HepG2 (cell line): ENCODE data around the gene PARD3. TPM values are rescaled to one million over a fixed set of nuclear protein-coding genes. Genes with fewer than 3 reads are reported as not detected.

ENCODE experiments used
- ATF7 ChIP-seq, 2 experiments: fragments of 450-650 bp in 1 of 2; sonication (generic) in 1 of 2; formaldehyde crosslinking in 1 of 2; IDR thresholded peaks; 2 replicates each; pipeline versions ENCODE4 v1.4.0 to v1.6.1; 2016 to 2020; ENCODE audit warnings: antibody characterized with exemption in 1 of 2, mild to moderate bottlenecking in 1 of 2, missing genetic modification reagents in 1 of 2
- ATRX ChIP-seq: sonication (generic); formaldehyde crosslinking; IDR thresholded peaks from 2 replicates; pipeline ENCODE4 v1.4.0; 2020; ENCODE audit warnings: missing genetic modification reagents, borderline replicate concordance
- CCDC6 ChIP-seq: sonication (generic); formaldehyde crosslinking; IDR thresholded peaks from 2 replicates; pipeline ENCODE4 v1.8.1; 2022; ENCODE audit warnings: mild to moderate bottlenecking, missing genetic modification reagents, moderate library complexity
- ISL2 ChIP-seq: sonication (generic); formaldehyde crosslinking; IDR thresholded peaks from 2 replicates; pipeline ENCODE4 v1.5.0; 2020; ENCODE audit warnings: missing genetic modification reagents
- NCOA5 ChIP-seq: sonication (generic); formaldehyde crosslinking; IDR thresholded peaks from 2 replicates; pipeline ENCODE4 v1.4.0; 2020; ENCODE audit warnings: missing genetic modification reagents
- NONO ChIP-seq, 2 experiments: fragments of 450-650 bp in 1 of 2; sonication (generic) in 1 of 2; formaldehyde crosslinking in 1 of 2; IDR thresholded peaks in 1 of 2; conservative IDR thresholded peaks in 1 of 2; 2 replicates each; pipeline versions ENCODE4 v1.6.1 to v1.8.0; 2017 to 2022; ENCODE audit warnings: mild to moderate bottlenecking in 1 of 2, missing genetic modification reagents in 1 of 2, moderate library complexity in 1 of 2
- RBFOX2 ChIP-seq: fragments of 200-400 bp; formaldehyde crosslinking; IDR thresholded peaks from 2 replicates; pipeline ENCODE4 v1.6.1; 2017; ENCODE audit warnings: low read depth, mild to moderate bottlenecking, low read length
- RNF219 ChIP-seq: sonication (generic); formaldehyde crosslinking; IDR thresholded peaks from 2 replicates; pipeline ENCODE4 v1.5.0; 2020; ENCODE audit warnings: mild to moderate bottlenecking, missing genetic modification reagents
- SMARCE1 ChIP-seq: fragments of 450-650 bp; IDR thresholded peaks from 2 replicates; pipeline ENCODE4 v1.6.1; 2017; ENCODE audit warnings: borderline replicate concordance
- SRY ChIP-seq: sonication (generic); formaldehyde crosslinking; IDR thresholded peaks from 2 replicates; pipeline ENCODE4 v1.8.0; 2022; ENCODE audit warnings: mild to moderate bottlenecking, missing genetic modification reagents
- TARDBP ChIP-seq: sonication (generic); formaldehyde crosslinking; IDR thresholded peaks from 2 replicates; pipeline ENCODE4 v1.8.0; 2022; ENCODE audit warnings: mild to moderate bottlenecking, missing genetic modification reagents
- TFDP1 ChIP-seq: IDR thresholded peaks from 2 replicates; pipeline ENCODE4 v1.6.1; 2016; ENCODE audit warnings: missing compliant biosample characterization, missing genetic modification reagents, borderline replicate concordance
- TRIM22 ChIP-seq: fragments of 450-650 bp; IDR thresholded peaks from 2 replicates; pipeline ENCODE4 v1.6.1; 2017
- ZFY ChIP-seq: sonication (generic); formaldehyde crosslinking; IDR thresholded peaks from 2 replicates; pipeline ENCODE4 v1.4.0; 2020; ENCODE audit warnings: missing genetic modification reagents
- ZNF230 ChIP-seq: sonication (generic); formaldehyde crosslinking; IDR thresholded peaks from 2 replicates; pipeline ENCODE4 v1.4.0; 2020; ENCODE audit warnings: mild to moderate bottlenecking, missing genetic modification reagents
- ZNF446 ChIP-seq: sonication (generic); formaldehyde crosslinking; IDR thresholded peaks from 2 replicates; pipeline ENCODE4 v1.5.0; 2020; ENCODE audit warnings: mild to moderate bottlenecking, missing genetic modification reagents
- ZNF598 ChIP-seq: sonication (generic); formaldehyde crosslinking; IDR thresholded peaks from 2 replicates; pipeline ENCODE4 v1.5.1; 2020; ENCODE audit warnings: mild to moderate bottlenecking, missing genetic modification reagents, borderline replicate concordance
- ZNF768 ChIP-seq: sonication (generic); formaldehyde crosslinking; IDR thresholded peaks from 2 replicates; pipeline ENCODE4 v1.4.0; 2020; ENCODE audit warnings: missing genetic modification reagents
- polyA plus RNA-seq, 8 experiments: library from polyadenylated mRNA; depleted of rRNA in 3 of 8; stranded (reverse) in 7 of 8; unstranded in 1 of 8; fragments of >200 nt; fragmentation: Illumina TruSeq in 4 of 8; extraction: Trizol in 4 of 8; gene quantifications; 2 replicates each; pipeline versions ENCODE4 v1.2.1 to v1.2.3, GENCODE V29; 2011 to 2016; ENCODE audit warnings: low read depth in 4 of 8, missing spikeins in 1 of 8, mixed read lengths in 1 of 8; ENCODE audit not compliant: insufficient read depth in 1 of 8
- total RNA-seq, 5 experiments: library from RNA; depleted of rRNA; stranded (reverse); fragments of >200 nt; fragmentation: Illumina TruSeq; extraction: Trizol; gene quantifications; 2 replicates each; pipeline ENCODE4 v1.2.3, GENCODE V29; 2016; ENCODE audit warnings: low read depth in 1 of 5
- TF ChIP-seq, protein P1 (sequence below): sonication (generic); formaldehyde crosslinking; IDR thresholded peaks from 2 replicates; pipeline ENCODE4 v1.4.0; 2020; ENCODE audit warnings: low read depth, missing genetic modification reagents
- TF ChIP-seq, protein P2 (sequence below): sonication (generic); formaldehyde crosslinking; IDR thresholded peaks from 2 replicates; pipeline ENCODE4 v1.4.0; 2020; ENCODE audit warnings: missing genetic modification reagents, low read depth, mild to moderate bottlenecking, borderline replicate concordance

The PARD3 gene
- total and polyA plus RNA-seq, 2 of the 13 experiments (the other 11 are each of a cell fraction or from before 2014, with no cell fraction given): 40.9 to 60.0 TPM

DNA sequence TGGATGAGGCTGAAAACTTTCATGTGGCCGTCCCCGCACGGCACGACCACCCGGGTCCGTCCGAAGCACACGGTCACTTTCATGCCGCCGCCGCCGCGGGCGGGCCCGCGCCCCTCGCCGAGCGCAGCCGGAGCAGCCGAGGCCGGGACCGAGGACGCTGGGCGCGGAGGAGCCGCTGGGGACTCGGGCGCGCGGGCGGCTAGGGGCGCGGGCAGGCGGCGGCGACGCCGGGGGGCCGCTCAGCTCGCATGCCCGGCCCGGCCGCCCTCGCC, 247 bp downstream of the PARD3 start (continued):
- TF ChIP-seq, protein P1, sequence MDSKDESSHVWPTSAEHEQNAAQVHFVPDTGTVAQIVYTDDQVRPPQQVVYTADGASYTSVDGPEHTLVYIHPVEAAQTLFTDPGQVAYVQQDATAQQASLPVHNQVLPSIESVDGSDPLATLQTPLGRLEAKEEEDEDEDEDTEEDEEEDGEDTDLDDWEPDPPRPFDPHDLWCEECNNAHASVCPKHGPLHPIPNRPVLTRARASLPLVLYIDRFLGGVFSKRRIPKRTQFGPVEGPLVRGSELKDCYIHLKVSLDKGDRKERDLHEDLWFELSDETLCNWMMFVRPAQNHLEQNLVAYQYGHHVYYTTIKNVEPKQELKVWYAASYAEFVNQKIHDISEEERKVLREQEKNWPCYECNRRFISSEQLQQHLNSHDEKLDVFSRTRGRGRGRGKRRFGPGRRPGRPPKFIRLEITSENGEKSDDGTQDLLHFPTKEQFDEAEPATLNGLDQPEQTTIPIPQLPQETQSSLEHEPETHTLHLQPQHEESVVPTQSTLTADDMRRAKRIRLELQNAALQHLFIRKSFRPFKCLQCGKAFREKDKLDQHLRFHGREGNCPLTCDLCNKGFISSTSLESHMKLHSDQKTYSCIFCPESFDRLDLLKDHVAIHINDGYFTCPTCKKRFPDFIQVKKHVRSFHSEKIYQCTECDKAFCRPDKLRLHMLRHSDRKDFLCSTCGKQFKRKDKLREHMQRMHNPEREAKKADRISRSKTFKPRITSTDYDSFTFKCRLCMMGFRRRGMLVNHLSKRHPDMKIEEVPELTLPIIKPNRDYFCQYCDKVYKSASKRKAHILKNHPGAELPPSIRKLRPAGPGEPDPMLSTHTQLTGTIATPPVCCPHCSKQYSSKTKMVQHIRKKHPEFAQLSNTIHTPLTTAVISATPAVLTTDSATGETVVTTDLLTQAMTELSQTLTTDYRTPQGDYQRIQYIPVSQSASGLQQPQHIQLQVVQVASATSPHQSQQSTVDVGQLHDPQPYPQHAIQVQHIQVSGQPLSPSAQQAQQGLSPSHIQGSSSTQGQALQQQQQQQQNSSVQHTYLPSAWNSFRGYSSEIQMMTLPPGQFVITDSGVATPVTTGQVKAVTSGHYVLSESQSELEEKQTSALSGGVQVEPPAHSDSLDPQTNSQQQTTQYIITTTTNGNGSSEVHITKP: no peak
- no peak for TF ChIP-seq SMARCE1
- TF ChIP-seq ZNF768 (CRISPR knock-in tag): no peak
- no peak for TF ChIP-seq CCDC6
- TF ChIP-seq TFDP1 (CRISPR knock-in tag): peak; percentile 11; the same call in 1 of the 2 replicates
- TF ChIP-seq TARDBP (CRISPR knock-in tag): no peak
- TF ChIP-seq, protein P2, sequence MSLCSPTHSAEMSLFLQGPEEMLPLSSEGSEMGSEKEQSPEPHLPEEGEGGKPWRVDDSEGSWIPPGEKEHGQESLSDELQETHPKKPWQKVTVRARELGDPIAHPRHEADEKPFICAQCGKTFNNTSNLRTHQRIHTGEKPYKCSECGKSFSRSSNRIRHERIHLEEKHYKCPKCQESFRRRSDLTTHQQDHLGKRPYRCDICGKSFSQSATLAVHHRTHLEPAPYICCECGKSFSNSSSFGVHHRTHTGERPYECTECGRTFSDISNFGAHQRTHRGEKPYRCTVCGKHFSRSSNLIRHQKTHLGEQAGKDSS (CRISPR knock-in tag): no peak
- no peak for TF ChIP-seq NONO (IDR thresholded peaks at IDR 0.05)
- no peak for TF ChIP-seq NONO (CRISPR knock-in tag; conservative IDR thresholded peaks at IDR 0.05)
- TF ChIP-seq ZNF446: 0 out of 2 replicates have a peak, but pooled peaks have one; percentile 8
- TF ChIP-seq SRY (CRISPR knock-in tag): no peak
- TF ChIP-seq RBFOX2: peak; percentile 45; the same call in 1 of the 2 replicates
- TF ChIP-seq TRIM22: no peak
- no peak for TF ChIP-seq ZNF230 (CRISPR knock-in tag)
- no peak for TF ChIP-seq NCOA5
- no peak for TF ChIP-seq ATRX (CRISPR knock-in tag)
- TF ChIP-seq ATF7 (IDR thresholded peaks at IDR 0.05): no peak
- no peak for TF ChIP-seq ATF7 (CRISPR knock-in tag; IDR thresholded peaks at IDR 0.05)
- no peak for TF ChIP-seq ZFY (CRISPR knock-in tag)
- TF ChIP-seq RNF219 (CRISPR knock-in tag): no peak
- no peak for TF ChIP-seq ISL2 (CRISPR knock-in tag)
- no peak for TF ChIP-seq ZNF598 (CRISPR knock-in tag)
